ENCODE data around the gene ITGB7.
A peak's percentile ranks its signal among the peaks of the same experiment; 100 is the strongest.

ITGB7 gene

GRCh38 chr12:53207042-53207441 is at the start of gene ITGB7:
Gene ITGB7 (minus strand): TSS chr12:53207251. CDS start chr12:53200443, 6,808 bp downstream.
- TF ChIP-seq CTCF (conservative IDR thresholded peaks at IDR 0.05) (no peak), ZFX (IDR thresholded peaks at IDR 0.05) (no peak)
- no peak within 1 kb of the TSS for H3K27ac ChIP-seq

DNA sequence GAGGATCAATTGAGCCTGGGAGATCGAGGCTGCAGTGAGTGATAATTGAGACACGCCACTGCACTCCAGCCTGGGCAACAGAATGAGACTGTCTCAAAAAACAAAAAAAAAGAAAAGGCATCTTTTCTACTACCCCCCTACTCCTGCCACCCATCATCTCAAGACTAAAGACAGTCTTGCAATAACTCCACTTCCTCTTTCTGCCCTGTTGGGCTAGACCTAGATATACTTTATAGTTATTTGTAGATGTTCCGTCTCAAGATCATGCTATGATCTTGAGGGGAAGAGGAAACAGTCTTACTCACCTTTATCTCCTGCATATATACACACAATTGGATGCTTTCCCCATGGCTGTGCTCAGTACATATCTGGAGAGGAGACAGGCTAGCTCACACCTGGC is 48.9 kb upstream of the ITGB7 start:
- TF ChIP-seq ZFX (IDR thresholded peaks at IDR 0.05): no peak
- no peak for TF ChIP-seq CTCF (conservative IDR thresholded peaks at IDR 0.05)
- no peak overlapping the region for H3K27ac ChIP-seq

- no peak for TF ChIP-seq CTCF (conservative IDR thresholded peaks at IDR 0.05)
- TF ChIP-seq ZFX (IDR thresholded peaks at IDR 0.05): no peak
These were observed 47.9 kb upstream of the ITGB7 start for GRCh38 chr12:53254816-53255545.

GRCh38 chr12:53253298-53253697 is 46.2 kb upstream of the ITGB7 start:
- peak overlapping the region; percentile 93 for H3K27ac ChIP-seq
- TF ChIP-seq ZFX (IDR thresholded peaks at IDR 0.05) (no peak), CTCF (conservative IDR thresholded peaks at IDR 0.05) (no peak)

More at GRCh38 chr12:53254816-53255545, 47.9 kb upstream of the ITGB7 start:
- H3K27ac ChIP-seq: no peak overlapping the region

- peak overlapping the region; percentile 93 for H3K27ac ChIP-seq
- TF ChIP-seq CTCF (conservative IDR thresholded peaks at IDR 0.05) (no peak), ZFX (IDR thresholded peaks at IDR 0.05) (0 out of 2 replicates have a peak, but pooled peaks have one; percentile 79)
These were observed 45.4 kb upstream of the ITGB7 start for GRCh38 chr12:53252349-53252916.

DNA sequence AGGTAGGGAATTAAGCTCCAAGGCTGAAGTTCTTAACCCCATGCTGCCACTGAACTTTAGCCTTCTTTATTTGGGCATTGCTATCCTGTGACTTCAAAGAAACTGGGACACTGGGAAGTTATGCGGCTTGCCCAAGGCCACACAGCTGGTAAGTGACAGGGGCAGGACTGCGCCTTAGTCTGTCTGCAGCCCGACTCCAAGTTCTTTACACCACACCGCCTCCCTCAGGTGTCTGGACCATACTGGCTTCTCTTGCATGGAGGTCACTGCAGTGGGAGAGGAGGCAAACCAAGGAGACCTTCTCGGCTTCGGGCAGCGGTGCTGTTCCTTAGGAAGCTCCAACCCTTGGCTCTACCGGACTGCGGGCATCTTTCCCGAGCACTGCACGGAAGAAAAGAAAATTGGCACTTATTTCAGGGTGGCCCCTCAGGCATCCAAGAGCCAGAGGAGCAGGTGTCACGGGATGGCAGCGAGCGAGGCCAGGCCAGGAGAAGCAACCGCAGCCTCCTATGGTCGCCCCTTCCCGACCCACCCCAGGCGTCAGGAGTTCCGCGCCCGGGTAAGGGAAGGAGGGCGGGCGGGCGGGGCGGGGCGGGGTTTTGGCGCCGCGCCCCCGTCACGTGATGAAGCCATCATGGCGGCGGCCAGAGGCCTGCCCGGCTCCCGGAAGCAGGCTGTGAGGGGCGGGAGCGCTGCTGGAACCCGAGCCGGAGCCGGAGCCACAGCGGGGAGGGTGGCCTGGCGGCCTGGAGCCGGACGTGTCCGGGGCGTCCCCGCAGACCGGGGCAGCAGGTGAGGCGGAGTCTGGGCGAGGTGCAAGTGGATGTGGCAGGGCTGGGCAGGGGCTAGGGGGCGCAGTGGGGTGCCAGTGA is 44.7 kb upstream of the ITGB7 start:
- peak overlapping the region; percentile 93 for H3K27ac ChIP-seq
- TF ChIP-seq CTCF (conservative IDR thresholded peaks at IDR 0.05) (no peak), ZFX (IDR thresholded peaks at IDR 0.05) (no peak; the same call in 1 of the 2 replicates)
